UCSD-AML1 (cell line): Measurements from ENCODE around the gene PTX4.

ENCODE experiments used
- DNase-seq: peaks from one replicate; lab custom pipeline; 2025; ENCODE audit not compliant: unreplicated experiment; lab: John Stamatoyannopoulos, UW

The PTX4 gene

GRCh38 chr16:1488619-1489018, at the start of gene PTX4:
Gene PTX4, minus strand, starts transcription at chr16:1488944. Its CDS starts 35 bp downstream, at chr16:1488909.
- DNase-seq: no peak

GRCh38 chr16:1537763-1538289, 49.1 kb upstream of the PTX4 start:
- DNase-seq: peak; percentile 25

- no peak for DNase-seq
Measured at GRCh38 chr16:1537138-1537577, 48.4 kb upstream of the PTX4 start.

GRCh38 chr16:1536601-1537000, 47.9 kb upstream of the PTX4 start:
- DNase-seq: no peak

- DNase-seq: no peak
Measured at GRCh38 chr16:1535391-1536291, 46.9 kb upstream of the PTX4 start.

GRCh38 chr16:1534021-1535020, 45.6 kb upstream of the PTX4 start:
- peak; percentile 50 for DNase-seq

GRCh38 chr16:1533443-1533951, 44.8 kb upstream of the PTX4 start, which contains the start of gene TMEM204:
Gene TMEM204, plus strand, starts transcription at chr16:1533666. Its CDS starts 610 bp downstream, at chr16:1534276.
- peak; percentile 55 for DNase-seq

- no peak for DNase-seq
Measured at GRCh38 chr16:1532771-1533170, 44.0 kb upstream of the PTX4 start.

- no peak for DNase-seq
Measured at GRCh38 chr16:1532081-1532760, 43.5 kb upstream of the PTX4 start.

GRCh38 chr16:1531638-1531910, 42.8 kb upstream of the PTX4 start:
- no peak for DNase-seq

GRCh38 chr16:1530883-1531637, 42.3 kb upstream of the PTX4 start:
- DNase-seq: no peak

GRCh38 chr16:1530349-1530882, 41.7 kb upstream of the PTX4 start:
- DNase-seq: no peak

GRCh38 chr16:1528921-1529537, 40.3 kb upstream of the PTX4 start:
- no peak for DNase-seq

GRCh38 chr16:1527836-1528811, 39.4 kb upstream of the PTX4 start:
- peak; percentile 60 for DNase-seq

GRCh38 chr16:1526608-1527555, 38.1 kb upstream of the PTX4 start:
- DNase-seq: peak; percentile 27

- no peak for DNase-seq
Measured at GRCh38 chr16:1525871-1526607, 37.3 kb upstream of the PTX4 start.
